CD14-positive monocyte (primary cell): ENCODE data around the gene ANKRD40. TPM values are rescaled to one million over a fixed set of nuclear protein-coding genes. Genes with fewer than 3 reads are reported as not detected.

Experiments used
- DNase-seq, 3 donors: peaks; one replicate each; pipeline ENCODE4 v3.0.0-alpha.2; 2011 to 2022
- H2AFZ ChIP-seq: 2 replicates; pipeline ENCODE4 v1.6.0; 2012; ENCODE audit warnings: mild to moderate bottlenecking, low read depth, low read length, inconsistent platforms; ENCODE audit not compliant: insufficient read depth, poor library complexity, severe bottlenecking
- H3K27ac ChIP-seq, 2 donors: 1 replicate in 1 of 2; 2 replicates in 1 of 2; pipeline ENCODE4 v1.5.1; 2012 to 2013; ENCODE audit warnings: low read length in 2 of 2, control low read depth in 1 of 2, inconsistent platforms in 1 of 2, low read depth in 1 of 2, mild to moderate bottlenecking in 1 of 2
- H3K27me3 ChIP-seq, 2 donors: one replicate each; pipeline versions ENCODE4 v1.6.0 to v1.6.1; 2011 to 2013; ENCODE audit warnings: low read length in 2 of 2; ENCODE audit not compliant: control insufficient read depth in 2 of 2, insufficient read depth in 2 of 2
- H3K36me3 ChIP-seq, 2 donors: replicated peaks in 1 of 2; 1 replicate in 1 of 2; 2 replicates in 1 of 2; pipeline versions ENCODE4 v1.5.1 to v1.6.1; 2012 to 2013; ENCODE audit warnings: low read length in 2 of 2, control low read depth in 1 of 2, inconsistent platforms in 1 of 2, mild to moderate bottlenecking in 1 of 2; ENCODE audit not compliant: insufficient read depth in 2 of 2, control insufficient read depth in 1 of 2
- H3K4me1 ChIP-seq, 2 donors: 1 replicate in 1 of 2; 2 replicates in 1 of 2; pipeline versions ENCODE4 v1.5.1 to v1.6.1; 2012 to 2013; ENCODE audit warnings: low read length in 2 of 2, control low read depth in 1 of 2, inconsistent platforms in 1 of 2, mild to moderate bottlenecking in 1 of 2, moderate library complexity in 1 of 2; ENCODE audit not compliant: insufficient read depth in 2 of 2, control insufficient read depth in 1 of 2
- H3K4me2 ChIP-seq: replicated peaks from 2 replicates; pipeline ENCODE3; 2012; ENCODE audit warnings: low read length, moderate library complexity, mild to moderate bottlenecking; ENCODE audit not compliant: poor library complexity, severe bottlenecking; ENCODE audit errors: extremely low read depth
- H3K4me3 ChIP-seq, 3 experiments: fragments of 200-600 bp in 1 of 3; sonication (generic) in 1 of 3; replicated peaks in 1 of 3; 1 replicate in 2 of 3; 2 replicates in 1 of 3; pipeline ENCODE4 v1.5.1; 2011 to 2013; ENCODE audit warnings: low read length in 3 of 3, mild to moderate bottlenecking in 3 of 3, control low read depth in 2 of 3, low read depth in 2 of 3, inconsistent platforms in 1 of 3, moderate library complexity in 1 of 3
- H3K79me2 ChIP-seq: 2 replicates; pipeline ENCODE4 v1.6.0; 2012; ENCODE audit warnings: mild to moderate bottlenecking, control low read depth, inconsistent platforms, low read length, moderate library complexity; ENCODE audit not compliant: insufficient read depth
- H3K9ac ChIP-seq: 2 replicates; pipeline ENCODE4 v1.6.0; 2017; ENCODE audit warnings: low read length, mild to moderate bottlenecking; ENCODE audit not compliant: insufficient read depth, poor library complexity, severe bottlenecking
- H3K9me3 ChIP-seq, 2 donors: replicated peaks in 1 of 2; 1 replicate in 1 of 2; 2 replicates in 1 of 2; pipeline versions ENCODE4 v1.5.1 to v1.6.1; 2012 to 2013; ENCODE audit warnings: low read length in 2 of 2, control low read depth in 1 of 2; ENCODE audit not compliant: control insufficient read depth in 1 of 2, insufficient read depth in 1 of 2
- H4K20me1 ChIP-seq: 2 replicates; pipeline ENCODE4 v1.6.0; 2012; ENCODE audit warnings: mild to moderate bottlenecking, low read length, control low read depth, moderate library complexity; ENCODE audit not compliant: insufficient read depth
- H3K27ac Mint-ChIP-seq, 7 donors: one replicate each; pipeline ENCODE4 v1.8.0; 2020; ENCODE audit warnings: mild to moderate bottlenecking in 7 of 7, mixed read lengths in 7 of 7, moderate library complexity in 6 of 7, inconsistent platforms in 2 of 7
- H3K27me3 Mint-ChIP-seq, 3 donors: one replicate each; pipeline ENCODE4 v1.8.0; 2021 to 2022; ENCODE audit warnings: low read depth in 3 of 3, mild to moderate bottlenecking in 3 of 3, mixed read lengths in 3 of 3, moderate library complexity in 3 of 3, inconsistent platforms in 1 of 3
- H3K36me3 Mint-ChIP-seq, 2 donors: one replicate each; pipeline ENCODE4 v1.8.0; 2020; ENCODE audit warnings: mixed read lengths in 2 of 2, inconsistent platforms in 1 of 2, mild to moderate bottlenecking in 1 of 2
- H3K4me1 Mint-ChIP-seq: one replicate; pipeline ENCODE4 v1.8.0; 2020; ENCODE audit warnings: mild to moderate bottlenecking, mixed read lengths
- H3K4me3 Mint-ChIP-seq, 2 donors: one replicate each; pipeline ENCODE4 v1.8.0; 2020; ENCODE audit warnings: mild to moderate bottlenecking in 2 of 2, mixed read lengths in 2 of 2, moderate library complexity in 1 of 2
- H3K9me3 Mint-ChIP-seq, 7 donors: one replicate each; pipeline ENCODE4 v1.8.0; 2020 to 2022; ENCODE audit warnings: mixed read lengths in 7 of 7, mild to moderate bottlenecking in 6 of 7, moderate library complexity in 6 of 7, inconsistent platforms in 2 of 7
- WGBS: methylation state at CpG from one replicate; pipeline ENCODE4 v1.1.5; 2013; ENCODE audit warnings: missing lambda C conversion rate; ENCODE audit not compliant: insufficient coverage; 5-methylcytosine and 5-hydroxymethylcytosine counted together
- intact Hi-C, 2 donors: fragments of 100-400 bp; cut with micrococcal nuclease; formaldehyde crosslinking; loops; one replicate each; pipeline versions ENCODE4 v1.15.0 to v1.15.1; 2023
- polyA plus RNA-seq, 3 donors: library from polyadenylated mRNA; depleted of rRNA in 1 of 3; unstranded in 2 of 3; stranded (reverse) in 1 of 3; fragments of 300-500 nt in 2 of 3; fragments of >200 nt in 1 of 3; fragmentation: Illumina TruSeq in 2 of 3; gene quantifications; 1 replicate in 2 of 3; 2 replicates in 1 of 3; pipeline ENCODE4 v1.2.3, GENCODE V29; 2012 to 2021
- TF ChIP-seq, protein P1 (sequence below): fragments of 200-600 bp; IDR thresholded peaks from one replicate; pipeline ENCODE4 v1.8.0; 2022; ENCODE audit warnings: antibody characterized with exemption, mild to moderate bottlenecking

ANKRD40 gene
- polyA plus RNA-seq, 3 donors: 3.4 to 21.8 (median 3.4) TPM

DNA sequence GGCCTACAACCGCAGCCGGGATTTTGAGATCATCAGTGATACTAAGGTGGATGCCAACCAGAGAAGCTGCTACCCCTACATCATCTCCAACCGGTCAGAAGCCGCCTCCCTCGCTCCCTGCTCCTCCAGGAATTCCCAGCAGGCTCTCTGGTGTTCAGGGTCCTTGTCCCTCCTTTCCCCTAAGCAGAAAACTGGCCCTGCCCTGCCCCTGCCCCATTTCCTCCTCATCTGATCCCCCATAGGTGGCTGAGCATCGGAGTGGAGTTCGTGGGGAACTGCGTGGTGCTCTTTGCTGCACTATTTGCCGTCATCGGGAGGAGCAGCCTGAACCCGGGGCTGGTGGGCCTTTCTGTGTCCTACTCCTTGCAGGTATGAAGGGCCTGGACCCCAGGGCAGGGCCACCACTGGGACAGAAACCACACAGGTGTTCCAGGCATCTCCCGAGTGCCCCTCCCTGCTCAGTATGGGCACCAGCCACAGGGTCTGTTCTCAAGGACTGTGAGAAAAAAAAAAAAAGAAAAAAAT lies 29.8 kb downstream of the ANKRD40 start:
- Mint-ChIP-seq H3K9me3 (no peaks in the 10 kb centered on the region), H3K27me3 (peaks cover 7 to 17% (median 8%) of the 10 kb centered on the region in 3 donors), H3K36me3 (peaks cover 0 to 8% of the 10 kb centered on the region in 2 donors), H3K4me3 (no peak overlapping the region), H3K27ac (no peak overlapping the region), H3K4me1 (peaks cover 9% of the 10 kb centered on the region)
- H3K4me3 ChIP-seq: no peak overlapping the region
- H3K4me2 ChIP-seq: no peak overlapping the region
- WGBS: 95% methylated on average over 10 of the region's 12 CpGs
- H3K9me3 ChIP-seq: no peaks in the 10 kb centered on the region
- H3K79me2 ChIP-seq: no peaks in the 10 kb centered on the region
- peaks cover 5 to 9% of the 10 kb centered on the region in 2 donors for H3K4me1 ChIP-seq
- H4K20me1 ChIP-seq: no peaks in the 10 kb centered on the region
- H2AFZ ChIP-seq: no peak overlapping the region
- no peak overlapping the region for H3K9ac ChIP-seq
- no peak for DNase-seq
- TF ChIP-seq, protein P1, sequence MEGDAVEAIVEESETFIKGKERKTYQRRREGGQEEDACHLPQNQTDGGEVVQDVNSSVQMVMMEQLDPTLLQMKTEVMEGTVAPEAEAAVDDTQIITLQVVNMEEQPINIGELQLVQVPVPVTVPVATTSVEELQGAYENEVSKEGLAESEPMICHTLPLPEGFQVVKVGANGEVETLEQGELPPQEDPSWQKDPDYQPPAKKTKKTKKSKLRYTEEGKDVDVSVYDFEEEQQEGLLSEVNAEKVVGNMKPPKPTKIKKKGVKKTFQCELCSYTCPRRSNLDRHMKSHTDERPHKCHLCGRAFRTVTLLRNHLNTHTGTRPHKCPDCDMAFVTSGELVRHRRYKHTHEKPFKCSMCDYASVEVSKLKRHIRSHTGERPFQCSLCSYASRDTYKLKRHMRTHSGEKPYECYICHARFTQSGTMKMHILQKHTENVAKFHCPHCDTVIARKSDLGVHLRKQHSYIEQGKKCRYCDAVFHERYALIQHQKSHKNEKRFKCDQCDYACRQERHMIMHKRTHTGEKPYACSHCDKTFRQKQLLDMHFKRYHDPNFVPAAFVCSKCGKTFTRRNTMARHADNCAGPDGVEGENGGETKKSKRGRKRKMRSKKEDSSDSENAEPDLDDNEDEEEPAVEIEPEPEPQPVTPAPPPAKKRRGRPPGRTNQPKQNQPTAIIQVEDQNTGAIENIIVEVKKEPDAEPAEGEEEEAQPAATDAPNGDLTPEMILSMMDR: no peak
- H3K27ac ChIP-seq: no peak overlapping the region
- intact Hi-C loops: no loop called here
- no peaks in the 10 kb centered on the region for H3K27me3 ChIP-seq
- H3K36me3 ChIP-seq: no peaks in the 10 kb centered on the region

DNA sequence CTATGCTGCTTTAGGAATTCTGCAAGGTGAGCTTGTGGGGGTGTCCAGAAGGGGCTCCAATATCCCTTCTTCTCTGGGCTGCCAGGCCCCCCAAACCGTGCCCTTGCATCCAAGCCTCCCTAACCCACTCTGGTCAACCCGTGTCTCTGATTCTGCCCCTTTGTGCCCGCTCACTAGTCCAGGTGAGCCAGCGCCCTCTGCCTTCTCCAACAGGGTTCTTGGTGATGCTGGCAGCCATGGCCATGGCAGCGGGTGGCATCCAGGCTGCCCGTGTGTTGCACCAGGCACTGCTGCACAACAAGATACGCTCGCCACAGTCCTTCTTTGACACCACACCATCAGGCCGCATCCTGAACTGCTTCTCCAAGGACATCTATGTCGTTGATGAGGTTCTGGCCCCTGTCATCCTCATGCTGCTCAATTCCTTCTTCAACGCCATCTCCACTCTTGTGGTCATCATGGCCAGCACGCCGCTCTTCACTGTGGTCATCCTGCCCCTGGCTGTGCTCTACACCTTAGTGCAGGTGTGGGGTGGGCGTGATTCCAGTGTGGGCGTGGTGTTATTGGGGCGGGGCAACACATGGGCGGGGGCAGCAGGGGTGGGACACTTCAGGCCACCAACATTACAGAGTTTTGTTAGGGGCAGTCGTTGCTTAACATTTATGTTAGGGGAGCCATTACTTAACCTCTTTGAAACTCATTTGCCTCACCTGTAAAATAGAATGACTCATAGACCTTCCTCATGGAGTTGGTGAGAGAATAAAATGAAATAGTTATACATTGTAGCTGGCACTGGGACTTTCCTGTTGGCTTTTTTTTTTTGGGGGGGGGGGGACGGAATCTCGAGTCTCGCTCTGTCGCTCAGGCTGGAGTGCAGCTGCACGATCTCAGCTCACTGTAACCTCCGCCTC lies 31.4 kb downstream of the ANKRD40 start:
- no peak overlapping the region for H3K27ac Mint-ChIP-seq
- no peaks in the 10 kb centered on the region for H3K9me3 Mint-ChIP-seq

More for the DNA sequence above, 31.4 kb downstream of the ANKRD40 start:
- DNase-seq: no peak
- Histone ChIP-seq H2AFZ (no peak overlapping the region), H3K79me2 (no peaks in the 10 kb centered on the region), H4K20me1 (no peaks in the 10 kb centered on the region), H3K4me1 (peaks cover 5 to 10% of the 10 kb centered on the region in 2 donors), H3K27ac (no peak overlapping the region), H3K4me3 (no peak overlapping the region), H3K9ac (no peak overlapping the region), H3K27me3 (no peaks in the 10 kb centered on the region), H3K4me2 (no peak overlapping the region), H3K36me3 (no peaks in the 10 kb centered on the region), H3K9me3 (no peaks in the 10 kb centered on the region)
- WGBS: 96% methylated on average over 17 of the region's 24 CpGs
- Mint-ChIP-seq H3K27me3 (peaks cover 5 to 10% (median 8%) of the 10 kb centered on the region in 3 donors), H3K36me3 (peaks cover 0 to 12% of the 10 kb centered on the region in 2 donors), H3K4me3 (no peak overlapping the region), H3K4me1 (peaks cover 6% of the 10 kb centered on the region)
- intact Hi-C loops: no loop called here
- TF ChIP-seq, protein P1: no peak
